Caco-2 (cell line): ENCODE data around the gene OSBPL6. TPM values are rescaled to one million over a fixed set of nuclear protein-coding genes. Genes with fewer than 3 reads are reported as not detected.

Experiments used
- BruUV-seq: library from RNA; stranded (reverse); fragments of 400-500 nt; replicated peaks from 2 replicates; lab custom pipeline; 2021; lab: Mats Ljungman, UMichigan
- CTCF ChIA-PET: fragments of 300-600 bp; sonication (Branson Sonifier 250); formaldehyde crosslinking; loops from one replicate; lab custom pipeline; 2022; ENCODE audit warnings: antibody characterized with exemption; lab: Charles Lee
- POLR2A ChIA-PET: fragments of 300-600 bp; sonication (Branson Sonifier 250); formaldehyde crosslinking; loops from one replicate; lab custom pipeline; 2022; ENCODE audit warnings: antibody characterized with exemption; lab: Charles Lee
- DNase-seq, 2 experiments: peaks; one replicate each; pipeline versions ENCODE4 v3.0.0 to v3.0.0-alpha.2; 2020 to 2022
- H3K27me3 ChIP-seq: replicated peaks from 2 replicates; pipeline ENCODE4 v1.6.0; 2011; ENCODE audit warnings: low read length; ENCODE audit not compliant: control insufficient read depth, insufficient read depth
- H3K36me3 ChIP-seq: 2 replicates; pipeline ENCODE4 v1.5.1; 2011; ENCODE audit warnings: low read length; ENCODE audit not compliant: control insufficient read depth, insufficient read depth
- H3K4me1 ChIP-seq: fragments of 250-450 bp; sonication (Bioruptor Pico); 2 replicates; pipeline ENCODE4 v1.5.1; 2020; ENCODE audit warnings: mild to moderate bottlenecking
- H3K4me3 ChIP-seq: 2 replicates; pipeline ENCODE4 v1.5.1; 2011; ENCODE audit warnings: low read depth, mild to moderate bottlenecking, control low read depth, low read length
- H3K9me3 ChIP-seq: fragments of 250-450 bp; sonication (Bioruptor Pico); 2 replicates; pipeline ENCODE4 v1.5.1; 2020; ENCODE audit warnings: mild to moderate bottlenecking, moderate library complexity
- H3K27ac Mint-ChIP-seq: one replicate; pipeline ENCODE4 v1.8.0; 2022; ENCODE audit warnings: mixed read lengths; ENCODE audit not compliant: unreplicated experiment
- H3K27me3 Mint-ChIP-seq: one replicate; pipeline ENCODE4 v1.8.0; 2022; ENCODE audit warnings: mixed read lengths; ENCODE audit not compliant: insufficient read depth, unreplicated experiment
- H3K36me3 Mint-ChIP-seq: one replicate; pipeline ENCODE4 v1.8.0; 2022; ENCODE audit warnings: mild to moderate bottlenecking, mixed read lengths; ENCODE audit not compliant: insufficient read depth, unreplicated experiment
- H3K4me1 Mint-ChIP-seq: one replicate; pipeline ENCODE4 v1.8.0; 2022; ENCODE audit warnings: low read depth, mixed read lengths; ENCODE audit not compliant: unreplicated experiment
- H3K4me3 Mint-ChIP-seq: one replicate; pipeline ENCODE4 v1.8.0; 2022; ENCODE audit warnings: mild to moderate bottlenecking, moderate library complexity, mixed read lengths; ENCODE audit not compliant: unreplicated experiment
- H3K9me3 Mint-ChIP-seq: one replicate; pipeline ENCODE4 v1.8.0; 2022; ENCODE audit warnings: mixed read lengths; ENCODE audit not compliant: unreplicated experiment
- intact Hi-C: fragments of 100-400 bp; cut with micrococcal nuclease; formaldehyde crosslinking; loops from one replicate; pipeline ENCODE4 v1.10.0; 2022; ENCODE audit not compliant: unreplicated experiment
- total RNA-seq: library from RNA; stranded (reverse); gene quantifications from 2 replicates; pipeline ENCODE4 v1.2.3, GENCODE V29; 2022
- TF ChIP-seq, protein P1 (sequence below), 2 experiments: fragments of 200-600 bp in 1 of 2; IDR thresholded peaks; 1 replicate in 1 of 2; 2 replicates in 1 of 2; pipeline versions ENCODE4 v1.5.1 to v1.8.0; 2011 to 2022; ENCODE audit warnings: antibody characterized with exemption in 1 of 2, control low read depth in 1 of 2, inconsistent platforms in 1 of 2, low read depth in 1 of 2, low read length in 1 of 2, mild to moderate bottlenecking in 1 of 2, moderate library complexity in 1 of 2; ENCODE audit not compliant: insufficient read depth in 1 of 2, severe bottlenecking in 1 of 2, unreplicated experiment in 1 of 2

OSBPL6 gene
- total RNA-seq, 1 experiment from 2014 or later, result 1.5 TPM

DNA sequence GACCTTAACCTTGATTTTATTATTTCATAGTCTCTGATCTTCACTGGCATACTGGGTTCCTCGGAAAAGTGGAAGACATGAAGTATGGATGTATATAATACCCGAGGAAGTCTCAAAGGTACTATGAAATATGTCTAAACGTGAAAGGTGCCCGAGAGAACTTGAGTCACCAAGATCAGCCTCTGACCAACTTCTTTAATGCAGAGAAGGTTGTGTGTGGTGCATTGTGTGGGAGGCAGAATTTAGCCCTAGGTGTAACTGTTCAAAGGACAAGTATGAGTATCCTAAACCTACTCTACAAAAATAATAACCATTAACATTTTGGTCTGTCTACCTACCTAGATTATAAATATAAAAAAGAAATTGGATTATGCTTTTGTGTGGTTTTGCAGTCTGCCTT lies 36.1 kb downstream of the OSBPL6 start:
- no peaks in the 10 kb centered on the region for H3K36me3 Mint-ChIP-seq
- H3K4me1 Mint-ChIP-seq, result no peaks in the 10 kb centered on the region
- BruUV-seq, result no TSS peak
- Histone ChIP-seq H3K4me3 (no peak overlapping the region), H3K9me3 (no peaks in the 10 kb centered on the region), H3K27me3 (no peaks in the 10 kb centered on the region), H3K4me1 (no peaks in the 10 kb centered on the region), H3K36me3 (no peaks in the 10 kb centered on the region)
- intact Hi-C loops, result no loop called here
- no peaks in the 10 kb centered on the region for H3K9me3 Mint-ChIP-seq
- H3K4me3 Mint-ChIP-seq, result no peak overlapping the region
- DNase-seq, result no peak
- H3K27ac Mint-ChIP-seq, result no peak overlapping the region
- POLR2A ChIA-PET, result no interaction called here
- CTCF ChIA-PET, result no interaction called here
- TF ChIP-seq, protein P1, sequence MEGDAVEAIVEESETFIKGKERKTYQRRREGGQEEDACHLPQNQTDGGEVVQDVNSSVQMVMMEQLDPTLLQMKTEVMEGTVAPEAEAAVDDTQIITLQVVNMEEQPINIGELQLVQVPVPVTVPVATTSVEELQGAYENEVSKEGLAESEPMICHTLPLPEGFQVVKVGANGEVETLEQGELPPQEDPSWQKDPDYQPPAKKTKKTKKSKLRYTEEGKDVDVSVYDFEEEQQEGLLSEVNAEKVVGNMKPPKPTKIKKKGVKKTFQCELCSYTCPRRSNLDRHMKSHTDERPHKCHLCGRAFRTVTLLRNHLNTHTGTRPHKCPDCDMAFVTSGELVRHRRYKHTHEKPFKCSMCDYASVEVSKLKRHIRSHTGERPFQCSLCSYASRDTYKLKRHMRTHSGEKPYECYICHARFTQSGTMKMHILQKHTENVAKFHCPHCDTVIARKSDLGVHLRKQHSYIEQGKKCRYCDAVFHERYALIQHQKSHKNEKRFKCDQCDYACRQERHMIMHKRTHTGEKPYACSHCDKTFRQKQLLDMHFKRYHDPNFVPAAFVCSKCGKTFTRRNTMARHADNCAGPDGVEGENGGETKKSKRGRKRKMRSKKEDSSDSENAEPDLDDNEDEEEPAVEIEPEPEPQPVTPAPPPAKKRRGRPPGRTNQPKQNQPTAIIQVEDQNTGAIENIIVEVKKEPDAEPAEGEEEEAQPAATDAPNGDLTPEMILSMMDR (IDR thresholded peaks at IDR 0.05; ENCODE audit: insufficient read depth in 1 of 2, low read depth in 1 of 2, low read length in 1 of 2, severe bottlenecking in 1 of 2, unreplicated experiment in 1 of 2), result no peak
- peaks cover 3% of the 10 kb centered on the region for H3K27me3 Mint-ChIP-seq

DNA sequence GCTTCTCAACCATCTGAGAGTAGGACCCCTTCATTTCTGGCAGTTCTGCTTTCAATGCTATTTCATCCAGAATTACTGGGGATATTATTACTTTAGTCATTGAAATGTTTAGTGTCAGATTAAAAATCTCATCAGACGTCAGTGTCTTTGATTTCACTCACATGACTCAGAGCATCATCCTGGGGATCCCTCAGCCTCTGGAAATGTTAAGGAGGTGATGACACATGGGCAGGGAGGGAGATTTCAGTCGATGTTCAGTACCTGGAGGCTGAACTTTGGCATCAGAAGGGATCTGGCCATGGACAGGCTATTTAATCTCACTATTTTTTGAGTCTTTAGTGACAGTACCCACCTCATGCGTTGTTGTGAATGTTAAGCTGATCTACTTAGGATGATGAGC lies 39.1 kb downstream of the OSBPL6 start:
- ChIA-PET CTCF (no interaction called here), POLR2A (no interaction called here)
- intact Hi-C loops, result no loop called here
- no peak overlapping the region for H3K27ac Mint-ChIP-seq
- H3K27me3 Mint-ChIP-seq, result peaks cover 6% of the 10 kb centered on the region
- no peaks in the 10 kb centered on the region for H3K36me3 Mint-ChIP-seq
- no peak for DNase-seq
- Histone ChIP-seq H3K4me1 (no peaks in the 10 kb centered on the region), H3K27me3 (no peaks in the 10 kb centered on the region), H3K9me3 (no peaks in the 10 kb centered on the region), H3K4me3 (no peak overlapping the region), H3K36me3 (no peaks in the 10 kb centered on the region)
- no TSS peak for BruUV-seq
- H3K4me1 Mint-ChIP-seq, result no peaks in the 10 kb centered on the region
- no peak overlapping the region for H3K4me3 Mint-ChIP-seq
- H3K9me3 Mint-ChIP-seq, result no peaks in the 10 kb centered on the region
- TF ChIP-seq, protein P1 (IDR thresholded peaks at IDR 0.05; ENCODE audit: insufficient read depth in 1 of 2, low read depth in 1 of 2, low read length in 1 of 2, severe bottlenecking in 1 of 2, unreplicated experiment in 1 of 2), result no peak

DNA sequence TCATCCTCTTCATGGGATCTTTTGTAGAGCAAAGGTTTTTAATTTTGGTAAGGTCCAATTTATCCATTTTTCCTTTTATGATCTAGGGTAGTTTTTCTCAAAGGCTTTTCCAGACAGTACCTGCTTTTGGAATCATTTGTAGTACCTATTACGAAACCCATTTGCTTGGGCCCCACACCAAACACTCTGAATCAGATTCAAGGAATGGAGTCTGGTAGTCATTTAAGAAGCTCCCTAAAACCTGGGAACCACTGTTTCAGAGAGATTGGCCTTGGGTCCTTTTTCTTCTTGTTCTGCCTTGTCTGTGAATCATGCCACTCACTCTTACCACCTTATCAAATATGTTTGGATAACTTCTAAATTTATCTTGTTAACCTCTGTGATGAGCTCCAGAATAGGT lies 40.3 kb downstream of the OSBPL6 start:
- ChIA-PET CTCF (no interaction called here), POLR2A (no interaction called here)
- no peaks in the 10 kb centered on the region for H3K36me3 Mint-ChIP-seq
- no peaks in the 10 kb centered on the region for H3K9me3 Mint-ChIP-seq
- no peaks in the 10 kb centered on the region for H3K4me1 ChIP-seq
- H3K27ac Mint-ChIP-seq, result no peak overlapping the region
- no peak overlapping the region for H3K4me3 Mint-ChIP-seq
- TF ChIP-seq, protein P1 (IDR thresholded peaks at IDR 0.05; ENCODE audit: insufficient read depth in 1 of 2, low read depth in 1 of 2, low read length in 1 of 2, severe bottlenecking in 1 of 2, unreplicated experiment in 1 of 2), result no peak
- H3K4me3 ChIP-seq, result no peak overlapping the region
- BruUV-seq, result no TSS peak
- intact Hi-C loops, result no loop called here
- H3K27me3 Mint-ChIP-seq, result peaks cover 6% of the 10 kb centered on the region
- DNase-seq, result no peak
- H3K4me1 Mint-ChIP-seq, result no peaks in the 10 kb centered on the region
- H3K9me3 ChIP-seq, result no peaks in the 10 kb centered on the region
- H3K27me3 ChIP-seq, result no peaks in the 10 kb centered on the region
- no peaks in the 10 kb centered on the region for H3K36me3 ChIP-seq
